H9 (cell line): ENCODE data around the gene IGF1R. TPM values are rescaled to one million over a fixed set of nuclear protein-coding genes. Genes with fewer than 3 reads are reported as not detected.

Experiments
- DNase-seq: peaks from one replicate; pipeline ENCODE4 v3.0.0-alpha.2; 2017
- H2AFZ ChIP-seq: one replicate; pipeline ENCODE4 v1.6.1; 2013; ENCODE audit warnings: mild to moderate bottlenecking, low read length, control low read depth, moderate library complexity
- H2AK5ac ChIP-seq: 2 replicates; pipeline ENCODE4 v1.6.1; 2013; ENCODE audit warnings: low read length, control low read depth, mixed read lengths; ENCODE audit not compliant: insufficient read length
- H2BK120ac ChIP-seq: one replicate; pipeline ENCODE4 v1.6.1; 2013; ENCODE audit warnings: low read depth, mild to moderate bottlenecking, low read length, control low read depth, inconsistent platforms; ENCODE audit not compliant: poor library complexity, severe bottlenecking
- H2BK12ac ChIP-seq: 2 replicates; pipeline ENCODE4 v1.6.1; 2013; ENCODE audit warnings: low read length, control low read depth, mixed read lengths, low read depth; ENCODE audit not compliant: insufficient read length
- H2BK15ac ChIP-seq: 2 replicates; pipeline ENCODE4 v1.6.1; 2013; ENCODE audit warnings: low read depth, low read length, control low read depth
- H2BK20ac ChIP-seq: one replicate; pipeline ENCODE4 v1.6.1; 2013; ENCODE audit warnings: low read depth, mild to moderate bottlenecking, low read length, control low read depth, inconsistent platforms; ENCODE audit not compliant: poor library complexity, severe bottlenecking
- H2BK5ac ChIP-seq: 2 replicates; pipeline ENCODE4 v1.6.1; 2013; ENCODE audit warnings: low read length, control low read depth, mixed read lengths; ENCODE audit not compliant: insufficient read length
- H3K14ac ChIP-seq: 2 replicates; pipeline ENCODE4 v1.6.1; 2013; ENCODE audit warnings: low read length, control low read depth; ENCODE audit not compliant: insufficient read depth
- H3K18ac ChIP-seq: 2 replicates; pipeline ENCODE4 v1.6.1; 2013; ENCODE audit warnings: low read depth, mild to moderate bottlenecking, mixed read lengths, low read length, control low read depth; ENCODE audit not compliant: insufficient read length
- H3K23ac ChIP-seq: 2 replicates; pipeline ENCODE4 v1.6.1; 2013; ENCODE audit warnings: low read length, control low read depth, mixed read lengths, low read depth; ENCODE audit not compliant: insufficient read length
- H3K23me2 ChIP-seq: 2 replicates; pipeline ENCODE4 v1.6.1; 2013; ENCODE audit warnings: low read depth, mild to moderate bottlenecking, mixed read lengths, low read length, control low read depth; ENCODE audit not compliant: insufficient read length, poor library complexity, severe bottlenecking
- H3K27ac ChIP-seq: 2 replicates; pipeline ENCODE4 v1.5.1; 2013; ENCODE audit warnings: low read length, control low read depth, mixed read lengths, low read depth; ENCODE audit not compliant: insufficient read length
- H3K27me3 ChIP-seq: 2 replicates; pipeline ENCODE4 v1.6.1; 2013; ENCODE audit warnings: low read length, control low read depth, inconsistent platforms; ENCODE audit not compliant: insufficient read depth
- H3K4ac ChIP-seq: 2 replicates; pipeline ENCODE4 v1.6.1; 2013; ENCODE audit warnings: low read depth, mild to moderate bottlenecking, control low read depth, inconsistent platforms, low read length, moderate library complexity
- H3K4me1 ChIP-seq: 2 replicates; pipeline ENCODE4 v1.6.1; 2013; ENCODE audit warnings: low read length, control low read depth, inconsistent platforms; ENCODE audit not compliant: insufficient read depth
- H3K4me2 ChIP-seq: 2 replicates; pipeline ENCODE4 v1.6.1; 2013; ENCODE audit warnings: low read length, control low read depth, mixed read lengths; ENCODE audit not compliant: insufficient read length, insufficient read depth
- H3K56ac ChIP-seq: 2 replicates; pipeline ENCODE4 v1.6.1; 2013; ENCODE audit warnings: low read depth, mild to moderate bottlenecking, mixed read lengths, low read length, control low read depth; ENCODE audit not compliant: insufficient read length
- H3K79me1 ChIP-seq: 2 replicates; pipeline ENCODE4 v1.6.1; 2013; ENCODE audit warnings: low read depth, mild to moderate bottlenecking, moderate library complexity, low read length, control low read depth, inconsistent platforms; ENCODE audit not compliant: insufficient read depth, poor library complexity, severe bottlenecking
- H3K79me2 ChIP-seq: 2 replicates; pipeline ENCODE4 v1.6.1; 2013; ENCODE audit warnings: low read length, control low read depth, inconsistent platforms; ENCODE audit not compliant: insufficient read depth
- H3K9ac ChIP-seq: 2 replicates; pipeline ENCODE4 v1.6.1; 2013; ENCODE audit warnings: low read length, control low read depth, mixed read lengths; ENCODE audit not compliant: insufficient read length; ENCODE audit errors: extremely low read depth
- H3K9me3 ChIP-seq: one replicate; pipeline ENCODE4 v1.6.1; 2013; ENCODE audit warnings: low read depth, low read length, inconsistent platforms; ENCODE audit not compliant: control insufficient read depth
- H3T11ph ChIP-seq: one replicate; pipeline ENCODE4 v1.6.1; 2013; ENCODE audit warnings: mild to moderate bottlenecking, low read length, control low read depth, inconsistent platforms
- H4K20me1 ChIP-seq: one replicate; pipeline ENCODE4 v1.6.1; 2013; ENCODE audit not compliant: control insufficient read depth, insufficient read length, insufficient read depth
- H4K5ac ChIP-seq: 2 replicates; pipeline ENCODE4 v1.6.1; 2013; ENCODE audit warnings: low read depth, mild to moderate bottlenecking, mixed read lengths, low read length, control low read depth; ENCODE audit not compliant: insufficient read length
- H4K8ac ChIP-seq: replicated peaks from 2 replicates; pipeline ENCODE4 v1.6.1; 2013; ENCODE audit warnings: low read length, control low read depth, mixed read lengths, low read depth; ENCODE audit not compliant: insufficient read length
- H4K91ac ChIP-seq: 2 replicates; pipeline ENCODE4 v1.6.1; 2013; ENCODE audit warnings: low read depth, mild to moderate bottlenecking, moderate library complexity, mixed read lengths, low read length, control low read depth; ENCODE audit not compliant: insufficient read length
- H3K27ac Mint-ChIP-seq, 3 experiments: 2 replicates in 2 of 3; 3 replicates in 1 of 3; pipeline ENCODE4 v1.8.0; 2020 to 2021; ENCODE audit warnings: mixed read lengths in 3 of 3, mild to moderate bottlenecking in 1 of 3, moderate library complexity in 1 of 3
- H3K27me3 Mint-ChIP-seq: 2 replicates; pipeline ENCODE4 v1.8.0; 2021; ENCODE audit warnings: low read depth, mild to moderate bottlenecking, moderate library complexity, mixed read lengths
- H3K36me3 Mint-ChIP-seq, 3 experiments: 2 replicates in 2 of 3; 3 replicates in 1 of 3; pipeline ENCODE4 v1.8.0; 2020 to 2021; ENCODE audit warnings: low read depth in 3 of 3, mixed read lengths in 3 of 3; ENCODE audit not compliant: insufficient read depth in 1 of 3
- H3K4me1 Mint-ChIP-seq, 2 experiments: 2 replicates each; pipeline ENCODE4 v1.8.0; 2020; ENCODE audit warnings: mixed read lengths in 2 of 2
- H3K4me3 Mint-ChIP-seq, 2 experiments: 2 replicates in 1 of 2; 3 replicates in 1 of 2; pipeline ENCODE4 v1.8.0; 2020 to 2021; ENCODE audit warnings: mild to moderate bottlenecking in 2 of 2, mixed read lengths in 2 of 2, moderate library complexity in 1 of 2
- H3K9me3 Mint-ChIP-seq, 2 experiments: 2 replicates in 1 of 2; 3 replicates in 1 of 2; pipeline ENCODE4 v1.8.0; 2020; ENCODE audit warnings: mild to moderate bottlenecking in 2 of 2, mixed read lengths in 2 of 2, moderate library complexity in 1 of 2
- CTCF ChIP-seq: fragments of 200-600 bp; sonication (generic); conservative IDR thresholded peaks from 3 replicates; pipeline ENCODE4 v1.8.0; 2021; ENCODE audit warnings: antibody characterized with exemption, mild to moderate bottlenecking
- WGBS: extraction: QIAGEN DNeasy Blood & Tissue Kit; methylation state at CpG from one replicate; pipeline ENCODE4 v1.1.7; 2013; ENCODE audit warnings: missing lambda C conversion rate, low lambda C conversion rate, mixed read lengths; ENCODE audit not compliant: insufficient read length; ENCODE audit errors: extremely low coverage; 5-methylcytosine and 5-hydroxymethylcytosine counted together
- total RNA-seq: library from RNA; stranded (reverse); gene quantifications from 2 replicates; pipeline ENCODE4 v1.2.1, GENCODE V29; 2021

IGF1R gene
- total RNA-seq, 1 experiment from 2014 or later = 70.0 TPM

- Histone ChIP-seq H3K4me2 (no peak overlapping the region), H3K23me2 (no peaks in the 10 kb centered on the region), H2BK5ac (no peak overlapping the region), H4K8ac (no peak overlapping the region), H2AFZ (no peak overlapping the region), H3K27ac (no peak overlapping the region), H3K9me3 (no peaks in the 10 kb centered on the region), H4K20me1 (no peaks in the 10 kb centered on the region), H3T11ph (no peak overlapping the region), H3K4me1 (no peaks in the 10 kb centered on the region), H3K79me2 (no peaks in the 10 kb centered on the region), H3K9ac (no peak overlapping the region), H3K23ac (no peak overlapping the region), H3K18ac (no peak overlapping the region), H4K91ac (no peak overlapping the region), H2BK12ac (no peak overlapping the region), H2AK5ac (no peak overlapping the region), H2BK15ac (no peak overlapping the region), H2BK20ac (no peak overlapping the region), H3K4ac (no peak overlapping the region), H2BK120ac (no peak overlapping the region), H3K14ac (no peak overlapping the region), H3K27me3 (no peaks in the 10 kb centered on the region), H4K5ac (no peak overlapping the region), H3K79me1 (no peaks in the 10 kb centered on the region), H3K56ac (no peak overlapping the region)
- no peak overlapping the region for H3K4me3 Mint-ChIP-seq
- H3K27me3 Mint-ChIP-seq = no peaks in the 10 kb centered on the region; the same call in 1 of the 2 replicates
- H3K9me3 Mint-ChIP-seq = peaks cover 5 to 9% of the 10 kb centered on the region in 2 experiments; a peak in 2 of 5 replicates
- H3K36me3 Mint-ChIP-seq = no peaks in the 10 kb centered on the region
- TF ChIP-seq CTCF = no peak
- H3K4me1 Mint-ChIP-seq = 0 out of 4 replicates have a peak, but pooled peaks cover 0 to 2% of the 10 kb centered on the region in 2 experiments
- no CpG with 5 or more reads among the region's 3 CpGs for WGBS
- H3K27ac Mint-ChIP-seq = no peak overlapping the region
- no peak for DNase-seq
Measured at GRCh38 chr15:98998279-98998678, 349.9 kb downstream of the IGF1R start.
